HepG2 (cell line): ENCODE data around the gene PRSS2. TPM values are rescaled to one million over a fixed set of nuclear protein-coding genes. Genes with fewer than 3 reads are reported as not detected.

Experiments used
- ATAC-seq: fragments of 200-7000 bp; cut with Tn5 transposase; 3 replicates; pipeline ENCODE4 v1.9.1; 2020; ENCODE audit warnings: mild to moderate bottlenecking, moderate library complexity
- BruUV-seq: library from RNA; stranded (reverse); fragments of 400-500 nt; replicated peaks from 2 replicates; lab custom pipeline; 2021; lab: Mats Ljungman, UMichigan
- CTCF ChIA-PET: fragments of 300-600 bp; formaldehyde crosslinking; extraction: SDS; loops from one replicate; lab custom pipeline; 2021; ENCODE audit warnings: low total read pairs, inconsistent platforms, low intra/inter-chr PET ratio; lab: Yijun Ruan, JAX
- POLR2A ChIA-PET: fragments of 350-600 bp; sonication (Branson Sonifier 250); formaldehyde crosslinking; loops from one replicate; lab custom pipeline; 2020; ENCODE audit warnings: antibody characterized with exemption, inconsistent platforms; lab: Yijun Ruan, JAX
- DNase-seq: peaks from one replicate; pipeline ENCODE4 v3.0.0-alpha.2; 2015; ENCODE audit warnings: low spot score
- FAIRE-seq: peaks from 3 replicates; lab custom pipeline; 2011; peaks lifted over from hg19 to GRCh38; lab: Jason Lieb, UNC
- H2AFZ ChIP-seq: one replicate; pipeline ENCODE4 v1.6.1; 2011; ENCODE audit warnings: low read length, inconsistent platforms
- H3K27ac ChIP-seq: fragments of 300-600 bp; 3 replicates; pipeline ENCODE4 v1.8.0; 2011; ENCODE audit warnings: mixed run types, mild to moderate bottlenecking, mixed read lengths, low read length, inconsistent platforms; ENCODE audit not compliant: insufficient read depth; ENCODE audit errors: extremely low read length
- H3K27me3 ChIP-seq, 2 experiments: fragments of 200-600 bp in 1 of 2; 2 replicates in 1 of 2; 3 replicates in 1 of 2; pipeline versions ENCODE4 v1.6.0 to v1.8.0; 2011; ENCODE audit warnings: low read length in 2 of 2, mild to moderate bottlenecking in 2 of 2, moderate library complexity in 2 of 2, inconsistent platforms in 1 of 2; ENCODE audit not compliant: insufficient read depth in 2 of 2, control insufficient read depth in 1 of 2
- H3K36me3 ChIP-seq, 2 experiments: fragments of 200-600 bp in 1 of 2; replicated peaks in 1 of 2; 2 replicates in 1 of 2; 3 replicates in 1 of 2; pipeline versions ENCODE4 v1.5.1 to v1.8.0; 2011; ENCODE audit warnings: low read length in 2 of 2, inconsistent platforms in 1 of 2; ENCODE audit not compliant: insufficient read depth in 2 of 2, control insufficient read depth in 1 of 2
- H3K4me1 ChIP-seq: 2 replicates; pipeline ENCODE4 v1.5.1; 2012; ENCODE audit warnings: low read length, inconsistent platforms; ENCODE audit not compliant: insufficient read depth
- H3K4me2 ChIP-seq: 2 replicates; pipeline ENCODE4 v1.6.0; 2011; ENCODE audit warnings: low read depth, low read length, inconsistent platforms
- H3K4me3 ChIP-seq, 3 experiments: fragments of 200-600 bp in 1 of 3; sonication (generic), shearing (Covaris generic) in 1 of 3; replicated peaks in 1 of 3; 2 replicates each; pipeline ENCODE4 v1.5.1; 2011 to 2016; ENCODE audit warnings: low read length in 3 of 3, inconsistent platforms in 2 of 3, low read depth in 2 of 3, mild to moderate bottlenecking in 2 of 3, control low read depth in 1 of 3, mixed read lengths in 1 of 3; ENCODE audit not compliant: insufficient read depth in 1 of 3
- H3K79me2 ChIP-seq: one replicate; pipeline ENCODE4 v1.6.1; 2011; ENCODE audit warnings: low read length, inconsistent platforms; ENCODE audit not compliant: insufficient read depth
- H3K9ac ChIP-seq: 2 replicates; pipeline ENCODE4 v1.6.0; 2011; ENCODE audit warnings: mild to moderate bottlenecking, low read depth, low read length, inconsistent platforms; ENCODE audit not compliant: insufficient read depth
- H3K9me3 ChIP-seq: 2 replicates; pipeline ENCODE4 v1.5.1; 2012; ENCODE audit warnings: mild to moderate bottlenecking, low read length
- H4K20me1 ChIP-seq: 2 replicates; pipeline ENCODE4 v1.6.0; 2011; ENCODE audit warnings: inconsistent platforms, mild to moderate bottlenecking, low read length, moderate library complexity; ENCODE audit not compliant: insufficient read depth
- ELF1 ChIP-seq: sonication (generic); formaldehyde crosslinking; IDR thresholded peaks from 2 replicates; pipeline ENCODE4 v1.4.0; 2020; ENCODE audit warnings: missing genetic modification reagents
- GABPB1 ChIP-seq: IDR thresholded peaks from 2 replicates; pipeline ENCODE4 v1.6.1; 2016; ENCODE audit warnings: mild to moderate bottlenecking, missing genetic modification reagents, moderate library complexity, missing compliant biosample characterization
- NCOR1 ChIP-seq: fragments of 200-600 bp; sonication (generic); IDR thresholded peaks from 2 replicates; pipeline ENCODE4 v1.7.0; 2017; ENCODE audit warnings: antibody characterized with exemption, low read length, borderline replicate concordance
- PHB2 ChIP-seq: fragments of 450-650 bp; IDR thresholded peaks from 2 replicates; pipeline ENCODE4 v1.6.1; 2018; ENCODE audit not compliant: partially characterized antibody
- SRF ChIP-seq: IDR thresholded peaks from 2 replicates; pipeline ENCODE4 v1.6.1; 2011; ENCODE audit warnings: mild to moderate bottlenecking, low read depth, low read length, moderate library complexity
- ZNF121 ChIP-seq: sonication (generic); formaldehyde crosslinking; IDR thresholded peaks from 2 replicates; pipeline ENCODE4 v1.5.0; 2020; ENCODE audit warnings: mild to moderate bottlenecking, missing genetic modification reagents
- ZNF225 ChIP-seq: sonication (generic); formaldehyde crosslinking; IDR thresholded peaks from 2 replicates; pipeline ENCODE4 v1.4.0; 2020; ENCODE audit warnings: mild to moderate bottlenecking, missing genetic modification reagents
- ZNF660 ChIP-seq: sonication (generic); formaldehyde crosslinking; IDR thresholded peaks from 2 replicates; pipeline ENCODE4 v1.5.1; 2020; ENCODE audit warnings: mild to moderate bottlenecking, low read depth, missing genetic modification reagents, borderline replicate concordance
- WGBS: methylation state at CpG from one replicate; pipeline ENCODE4 v1.1.6; 2017; ENCODE audit warnings: low lambda C conversion rate; 5-methylcytosine and 5-hydroxymethylcytosine counted together
- in situ Hi-C: cut with HindIII; loops from 2 replicates; pipeline ENCODE4 v1.10.0; 2017; ENCODE audit warnings: low pct_unique_long_range_greater_than_20kb; ENCODE audit not compliant: extremely low pct_ligation_motif_present
- intact Hi-C: fragments of 100-400 bp; cut with micrococcal nuclease; formaldehyde crosslinking; loops from one replicate; pipeline ENCODE4 v1.10.0; 2022; ENCODE audit not compliant: unreplicated experiment
- polyA plus RNA-seq, 8 experiments: library from polyadenylated mRNA; depleted of rRNA in 3 of 8; stranded (reverse) in 7 of 8; unstranded in 1 of 8; fragments of >200 nt; fragmentation: Illumina TruSeq in 4 of 8; extraction: Trizol in 4 of 8; gene quantifications; 2 replicates each; pipeline versions ENCODE4 v1.2.1 to v1.2.3, GENCODE V29; 2011 to 2016; ENCODE audit warnings: low read depth in 4 of 8, missing spikeins in 1 of 8, mixed read lengths in 1 of 8; ENCODE audit not compliant: insufficient read depth in 1 of 8
- total RNA-seq, 5 experiments: library from RNA; depleted of rRNA; stranded (reverse); fragments of >200 nt; fragmentation: Illumina TruSeq; extraction: Trizol; gene quantifications; 2 replicates each; pipeline ENCODE4 v1.2.3, GENCODE V29; 2016; ENCODE audit warnings: low read depth in 1 of 5
- TF ChIP-seq, protein P1 (sequence below): sonication (generic); formaldehyde crosslinking; IDR thresholded peaks from 2 replicates; pipeline ENCODE4 v1.4.0; 2020; ENCODE audit warnings: mild to moderate bottlenecking, missing genetic modification reagents
- TF ChIP-seq, protein P2 (sequence below): sonication (generic); formaldehyde crosslinking; IDR thresholded peaks from 2 replicates; pipeline ENCODE4 v1.4.0; 2020; ENCODE audit warnings: mild to moderate bottlenecking, missing genetic modification reagents

PRSS2 gene
- total and polyA plus RNA-seq, 2 of the 13 experiments (the other 11 are each of a cell fraction or from before 2014, with no cell fraction given), result not detected

DNA sequence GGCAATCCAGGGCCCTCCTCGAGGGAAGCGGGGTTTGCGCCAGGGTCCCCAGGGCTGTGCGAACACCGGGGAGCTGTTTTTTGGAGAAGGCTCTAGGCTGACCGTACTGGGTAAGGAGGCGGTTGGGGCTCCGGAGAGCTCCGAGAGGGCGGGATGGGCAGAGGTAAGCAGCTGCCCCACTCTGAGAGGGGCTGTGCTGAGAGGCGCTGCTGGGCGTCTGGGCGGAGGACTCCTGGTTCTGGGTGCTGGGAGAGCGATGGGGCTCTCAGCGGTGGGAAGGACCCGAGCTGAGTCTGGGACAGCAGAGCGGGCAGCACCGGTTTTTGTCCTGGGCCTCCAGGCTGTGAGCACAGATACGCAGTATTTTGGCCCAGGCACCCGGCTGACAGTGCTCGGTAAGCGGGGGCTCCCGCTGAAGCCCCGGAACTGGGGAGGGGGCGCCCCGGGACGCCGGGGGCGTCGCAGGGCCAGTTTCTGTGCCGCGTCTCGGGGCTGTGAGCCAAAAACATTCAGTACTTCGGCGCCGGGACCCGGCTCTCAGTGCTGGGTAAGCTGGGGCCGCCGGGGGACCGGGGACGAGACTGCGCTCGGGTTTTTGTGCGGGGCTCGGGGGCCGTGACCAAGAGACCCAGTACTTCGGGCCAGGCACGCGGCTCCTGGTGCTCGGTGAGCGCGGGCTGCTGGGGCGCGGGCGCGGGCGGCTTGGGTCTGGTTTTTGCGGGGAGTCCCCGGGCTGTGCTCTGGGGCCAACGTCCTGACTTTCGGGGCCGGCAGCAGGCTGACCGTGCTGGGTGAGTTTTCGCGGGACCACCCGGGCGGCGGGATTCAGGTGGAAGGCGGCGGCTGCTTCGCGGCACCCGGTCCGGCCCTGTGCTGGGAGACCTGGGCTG is 26.0 kb downstream of the PRSS2 start:
- Histone ChIP-seq H3K27me3 (peaks cover 6 to 56% of the 10 kb centered on the region in 2 experiments; a peak in 3 of 5 replicates), H3K9me3 (no peaks in the 10 kb centered on the region), H3K4me2 (no peak overlapping the region), H3K4me3 (no peak overlapping the region), H2AFZ (no peak overlapping the region), H3K79me2 (no peaks in the 10 kb centered on the region), H3K4me1 (no peaks in the 10 kb centered on the region), H3K27ac (no peak overlapping the region), H3K9ac (no peak overlapping the region), H4K20me1 (no peaks in the 10 kb centered on the region), H3K36me3 (no peaks in the 10 kb centered on the region)
- FAIRE-seq, result no peak
- CTCF ChIA-PET, result no interaction called here
- ATAC-seq, result 0 out of 3 replicates have a peak, but pooled peaks have one; percentile 29
- POLR2A ChIA-PET, result no interaction called here
- intact Hi-C loops (no loop called here), in situ Hi-C loops (no loop called here)
- no peak for DNase-seq
- TF ChIP-seq GABPB1 (CRISPR knock-in tag), result no peak
- no peak for TF ChIP-seq NCOR1
- TF ChIP-seq ZNF121 (CRISPR knock-in tag), result no peak
- TF ChIP-seq ZNF225, result no peak
- TF ChIP-seq ELF1 (CRISPR knock-in tag), result no peak
- TF ChIP-seq, protein P1, sequence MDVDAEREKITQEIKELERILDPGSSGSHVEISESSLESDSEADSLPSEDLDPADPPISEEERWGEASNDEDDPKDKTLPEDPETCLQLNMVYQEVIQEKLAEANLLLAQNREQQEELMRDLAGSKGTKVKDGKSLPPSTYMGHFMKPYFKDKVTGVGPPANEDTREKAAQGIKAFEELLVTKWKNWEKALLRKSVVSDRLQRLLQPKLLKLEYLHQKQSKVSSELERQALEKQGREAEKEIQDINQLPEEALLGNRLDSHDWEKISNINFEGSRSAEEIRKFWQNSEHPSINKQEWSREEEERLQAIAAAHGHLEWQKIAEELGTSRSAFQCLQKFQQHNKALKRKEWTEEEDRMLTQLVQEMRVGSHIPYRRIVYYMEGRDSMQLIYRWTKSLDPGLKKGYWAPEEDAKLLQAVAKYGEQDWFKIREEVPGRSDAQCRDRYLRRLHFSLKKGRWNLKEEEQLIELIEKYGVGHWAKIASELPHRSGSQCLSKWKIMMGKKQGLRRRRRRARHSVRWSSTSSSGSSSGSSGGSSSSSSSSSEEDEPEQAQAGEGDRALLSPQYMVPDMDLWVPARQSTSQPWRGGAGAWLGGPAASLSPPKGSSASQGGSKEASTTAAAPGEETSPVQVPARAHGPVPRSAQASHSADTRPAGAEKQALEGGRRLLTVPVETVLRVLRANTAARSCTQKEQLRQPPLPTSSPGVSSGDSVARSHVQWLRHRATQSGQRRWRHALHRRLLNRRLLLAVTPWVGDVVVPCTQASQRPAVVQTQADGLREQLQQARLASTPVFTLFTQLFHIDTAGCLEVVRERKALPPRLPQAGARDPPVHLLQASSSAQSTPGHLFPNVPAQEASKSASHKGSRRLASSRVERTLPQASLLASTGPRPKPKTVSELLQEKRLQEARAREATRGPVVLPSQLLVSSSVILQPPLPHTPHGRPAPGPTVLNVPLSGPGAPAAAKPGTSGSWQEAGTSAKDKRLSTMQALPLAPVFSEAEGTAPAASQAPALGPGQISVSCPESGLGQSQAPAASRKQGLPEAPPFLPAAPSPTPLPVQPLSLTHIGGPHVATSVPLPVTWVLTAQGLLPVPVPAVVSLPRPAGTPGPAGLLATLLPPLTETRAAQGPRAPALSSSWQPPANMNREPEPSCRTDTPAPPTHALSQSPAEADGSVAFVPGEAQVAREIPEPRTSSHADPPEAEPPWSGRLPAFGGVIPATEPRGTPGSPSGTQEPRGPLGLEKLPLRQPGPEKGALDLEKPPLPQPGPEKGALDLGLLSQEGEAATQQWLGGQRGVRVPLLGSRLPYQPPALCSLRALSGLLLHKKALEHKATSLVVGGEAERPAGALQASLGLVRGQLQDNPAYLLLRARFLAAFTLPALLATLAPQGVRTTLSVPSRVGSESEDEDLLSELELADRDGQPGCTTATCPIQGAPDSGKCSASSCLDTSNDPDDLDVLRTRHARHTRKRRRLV (CRISPR knock-in tag), result no peak
- TF ChIP-seq, protein P2, sequence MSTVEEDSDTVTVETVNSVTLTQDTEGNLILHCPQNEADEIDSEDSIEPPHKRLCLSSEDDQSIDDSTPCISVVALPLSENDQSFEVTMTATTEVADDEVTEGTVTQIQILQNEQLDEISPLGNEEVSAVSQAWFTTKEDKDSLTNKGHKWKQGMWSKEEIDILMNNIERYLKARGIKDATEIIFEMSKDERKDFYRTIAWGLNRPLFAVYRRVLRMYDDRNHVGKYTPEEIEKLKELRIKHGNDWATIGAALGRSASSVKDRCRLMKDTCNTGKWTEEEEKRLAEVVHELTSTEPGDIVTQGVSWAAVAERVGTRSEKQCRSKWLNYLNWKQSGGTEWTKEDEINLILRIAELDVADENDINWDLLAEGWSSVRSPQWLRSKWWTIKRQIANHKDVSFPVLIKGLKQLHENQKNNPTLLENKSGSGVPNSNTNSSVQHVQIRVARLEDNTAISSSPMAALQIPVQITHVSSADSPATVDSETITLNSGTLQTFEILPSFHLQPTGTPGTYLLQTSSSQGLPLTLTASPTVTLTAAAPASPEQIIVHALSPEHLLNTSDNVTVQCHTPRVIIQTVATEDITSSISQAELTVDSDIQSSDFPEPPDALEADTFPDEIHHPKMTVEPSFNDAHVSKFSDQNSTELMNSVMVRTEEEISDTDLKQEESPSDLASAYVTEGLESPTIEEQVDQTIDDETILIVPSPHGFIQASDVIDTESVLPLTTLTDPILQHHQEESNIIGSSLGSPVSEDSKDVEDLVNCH, result no peak
- no peak for TF ChIP-seq SRF
- no peak for TF ChIP-seq PHB2
- TF ChIP-seq ZNF660 (CRISPR knock-in tag), result no peak
- BruUV-seq, result no TSS peak
- WGBS, result 33% methylated on average over 24 of the region's 74 CpGs
